Body of pancreas (tissue), 4 donors: ENCODE data around the gene GRIA1. TPM values are rescaled to one million over a fixed set of nuclear protein-coding genes. Genes with fewer than 3 reads are reported as not detected.

Experiments used
- ATAC-seq: fragments of 150-250 bp; one replicate; pipeline ENCODE4 v1.9.1; 2016
- DNase-seq, 4 donors: peaks; one replicate each; pipeline ENCODE4 v3.0.0-alpha.2; 2019
- H3K27ac ChIP-seq, 4 donors: fragments of 200-600 bp; sonication (generic); 1 replicate in 3 of 4; 2 replicates in 1 of 4; pipeline versions ENCODE4 v1.5.1 to v1.6.1; 2016 to 2019; ENCODE audit warnings: mild to moderate bottlenecking in 1 of 4, mixed read lengths in 1 of 4, moderate library complexity in 1 of 4
- H3K27me3 ChIP-seq, 2 donors: fragments of 200-600 bp; sonication (generic); one replicate each; pipeline ENCODE4 v1.6.0; 2016; ENCODE audit warnings: mild to moderate bottlenecking in 1 of 2
- H3K36me3 ChIP-seq, 2 donors: fragments of 200-600 bp; sonication (generic); replicated peaks in 1 of 2; 2 replicates each; pipeline ENCODE4 v1.5.1; 2016; ENCODE audit warnings: low read depth in 2 of 2; ENCODE audit not compliant: insufficient read depth in 1 of 2
- H3K4me1 ChIP-seq: fragments of 200-600 bp; sonication (generic); one replicate; pipeline ENCODE4 v1.6.0; 2016
- H3K4me3 ChIP-seq, 2 donors: fragments of 200-600 bp; sonication (generic); 1 replicate in 1 of 2; 2 replicates in 1 of 2; pipeline ENCODE4 v1.5.1; 2016 to 2019
- H3K9me3 ChIP-seq, 3 donors: fragments of 200-600 bp; sonication (generic); 1 replicate in 2 of 3; 2 replicates in 1 of 3; pipeline ENCODE4 v1.5.1; 2016
- POLR2A ChIP-seq, 3 donors: fragments of 450-650 bp; IDR thresholded peaks; one replicate each; pipeline ENCODE4 v1.6.1; 2016; ENCODE audit warnings: antibody characterized with exemption in 3 of 3, mild to moderate bottlenecking in 2 of 3
- WGBS, 2 donors: methylation state at CpG; one replicate each; pipeline ENCODE4 v1.1.5; 2017; 5-methylcytosine and 5-hydroxymethylcytosine counted together
- intact Hi-C: fragments of 100-400 bp; cut with DNase I; formaldehyde crosslinking; loops from one replicate; pipeline ENCODE4 v1.15.1; 2023
- total RNA-seq, 2 donors: library from RNA; depleted of rRNA; stranded (reverse); fragments of >200 nt; gene quantifications; one replicate each; pipeline ENCODE4 v1.1.0, GENCODE V29; 2016
- TF ChIP-seq, protein P1 (sequence below), 7 experiments: fragments of 450-650 bp in 4 of 7; fragments of 200-600 bp in 3 of 7; sonication (generic) in 3 of 7; IDR thresholded peaks; one replicate each; pipeline ENCODE4 v1.5.1; 2016 to 2019; ENCODE audit warnings: antibody characterized with exemption in 7 of 7

GRIA1 gene
- total RNA-seq, 2 donors from 2014 or later, result 0.26 to 2.6 TPM

- Histone ChIP-seq H3K27ac (no peak overlapping the region), H3K27me3 (no peaks in the 10 kb centered on the region), H3K4me1 (no peaks in the 10 kb centered on the region), H3K9me3 (no peaks in the 10 kb centered on the region), H3K4me3 (no peak overlapping the region), H3K36me3 (no peaks in the 10 kb centered on the region)
- TF ChIP-seq, protein P1, sequence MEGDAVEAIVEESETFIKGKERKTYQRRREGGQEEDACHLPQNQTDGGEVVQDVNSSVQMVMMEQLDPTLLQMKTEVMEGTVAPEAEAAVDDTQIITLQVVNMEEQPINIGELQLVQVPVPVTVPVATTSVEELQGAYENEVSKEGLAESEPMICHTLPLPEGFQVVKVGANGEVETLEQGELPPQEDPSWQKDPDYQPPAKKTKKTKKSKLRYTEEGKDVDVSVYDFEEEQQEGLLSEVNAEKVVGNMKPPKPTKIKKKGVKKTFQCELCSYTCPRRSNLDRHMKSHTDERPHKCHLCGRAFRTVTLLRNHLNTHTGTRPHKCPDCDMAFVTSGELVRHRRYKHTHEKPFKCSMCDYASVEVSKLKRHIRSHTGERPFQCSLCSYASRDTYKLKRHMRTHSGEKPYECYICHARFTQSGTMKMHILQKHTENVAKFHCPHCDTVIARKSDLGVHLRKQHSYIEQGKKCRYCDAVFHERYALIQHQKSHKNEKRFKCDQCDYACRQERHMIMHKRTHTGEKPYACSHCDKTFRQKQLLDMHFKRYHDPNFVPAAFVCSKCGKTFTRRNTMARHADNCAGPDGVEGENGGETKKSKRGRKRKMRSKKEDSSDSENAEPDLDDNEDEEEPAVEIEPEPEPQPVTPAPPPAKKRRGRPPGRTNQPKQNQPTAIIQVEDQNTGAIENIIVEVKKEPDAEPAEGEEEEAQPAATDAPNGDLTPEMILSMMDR (IDR thresholded peaks at IDR 0.05), result no peak
- TF ChIP-seq POLR2A (IDR thresholded peaks at IDR 0.05), result no peak
- WGBS, 2 donors, result 61 to 71% methylated on average over 5 of the region's 5 CpGs
- DNase-seq (no peak), ATAC-seq (no peak)
- intact Hi-C loops, result no loop called here
Observed at GRCh38 chr5:153777681-153778581, 287.5 kb downstream of the GRIA1 start.

DNA sequence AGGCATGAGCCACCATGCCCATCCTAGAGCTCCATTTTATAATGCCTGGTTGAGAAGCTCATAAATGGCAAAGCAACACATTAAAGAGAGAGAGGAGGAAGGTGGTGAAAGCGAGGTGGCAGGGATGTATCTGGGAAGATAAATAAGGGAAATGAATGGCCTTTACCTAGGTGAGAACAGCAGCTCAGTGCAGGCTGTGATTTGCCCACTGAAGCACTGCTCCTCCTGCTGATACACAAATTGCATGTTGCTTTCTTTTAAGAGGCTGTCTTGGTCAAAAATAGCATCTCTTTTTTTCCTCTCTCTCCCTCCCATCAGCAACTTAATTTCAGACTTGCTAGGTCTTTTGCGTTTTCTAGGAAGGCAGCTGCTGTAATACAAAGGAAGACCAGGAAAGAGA is 289.4 kb downstream of the GRIA1 start:
- TF ChIP-seq, protein P1 (IDR thresholded peaks at IDR 0.05), result no peak
- H3K27me3 ChIP-seq, result no peaks in the 10 kb centered on the region
- intact Hi-C loops, result no loop called here
- 46 to 47% methylated on average over 2 of the region's 2 CpGs for WGBS, 2 donors
- no peaks in the 10 kb centered on the region for H3K9me3 ChIP-seq
- no peaks in the 10 kb centered on the region for H3K36me3 ChIP-seq
- H3K27ac ChIP-seq, result no peak overlapping the region
- DNase-seq (no peak), ATAC-seq (no peak)
- H3K4me1 ChIP-seq, result no peaks in the 10 kb centered on the region
- no peak overlapping the region for H3K4me3 ChIP-seq

- H3K4me1 ChIP-seq, result no peaks in the 10 kb centered on the region
- TF ChIP-seq, protein P1 (IDR thresholded peaks at IDR 0.05), result no peak
- no peak for TF ChIP-seq POLR2A (IDR thresholded peaks at IDR 0.05)
- no peak for ATAC-seq
- H3K4me3 ChIP-seq, result no peak overlapping the region
- intact Hi-C loops, result no loop called here
- 14 to 25% methylated on average over 4 of the region's 4 CpGs for WGBS, 2 donors
- DNase-seq, result no peak
- no peak overlapping the region for H3K27ac ChIP-seq
- H3K9me3 ChIP-seq, result no peaks in the 10 kb centered on the region
- H3K27me3 ChIP-seq, result no peaks in the 10 kb centered on the region
- no peaks in the 10 kb centered on the region for H3K36me3 ChIP-seq
Observed at GRCh38 chr5:153780876-153781705, 290.6 kb downstream of the GRIA1 start.

GRCh38 chr5:153782589-153783361 is 292.3 kb downstream of the GRIA1 start:
- H3K4me3 ChIP-seq, result no peak overlapping the region
- H3K4me1 ChIP-seq, result no peaks in the 10 kb centered on the region
- no peaks in the 10 kb centered on the region for H3K27me3 ChIP-seq
- ATAC-seq, result no peak
- no peaks in the 10 kb centered on the region for H3K9me3 ChIP-seq
- no peak for TF ChIP-seq POLR2A (IDR thresholded peaks at IDR 0.05)
- TF ChIP-seq, protein P1 (IDR thresholded peaks at IDR 0.05), result no peak
- 46 to 47% methylated on average over 6 of the region's 6 CpGs for WGBS, 2 donors
- H3K27ac ChIP-seq, result no peak overlapping the region
- H3K36me3 ChIP-seq, result no peaks in the 10 kb centered on the region
- no peak for DNase-seq
- intact Hi-C loops, result no loop called here
